Calu3 (cell line): ENCODE data around the gene SLC47A2. TPM values are rescaled to one million over a fixed set of nuclear protein-coding genes. Genes with fewer than 3 reads are reported as not detected.
A peak's percentile ranks its signal among the peaks of the same experiment; 100 is the strongest.

Source experiments
- BruUV-seq: library from RNA; stranded (reverse); fragments of 400-500 nt; replicated peaks from 2 replicates; lab custom pipeline; 2021; lab: Mats Ljungman, UMichigan
- CTCF ChIA-PET: fragments of 300-600 bp; sonication (Branson Sonifier 250); formaldehyde crosslinking; loops from one replicate; lab custom pipeline; 2022; ENCODE audit warnings: antibody characterized with exemption; lab: Charles Lee
- DNase-seq: peaks from one replicate; pipeline ENCODE4 v3.0.0; 2022
- H3K27ac Mint-ChIP-seq: one replicate; pipeline ENCODE4 v1.8.0; 2022; ENCODE audit warnings: mixed read lengths; ENCODE audit not compliant: unreplicated experiment
- H3K27me3 Mint-ChIP-seq: one replicate; pipeline ENCODE4 v1.8.0; 2022; ENCODE audit warnings: mixed read lengths; ENCODE audit not compliant: unreplicated experiment
- H3K36me3 Mint-ChIP-seq: one replicate; pipeline ENCODE4 v1.8.0; 2022; ENCODE audit warnings: mild to moderate bottlenecking, moderate library complexity, mixed read lengths; ENCODE audit not compliant: insufficient read depth, unreplicated experiment
- H3K4me1 Mint-ChIP-seq: one replicate; pipeline ENCODE4 v1.8.0; 2022; ENCODE audit warnings: mild to moderate bottlenecking, low read depth, mixed read lengths; ENCODE audit not compliant: unreplicated experiment
- H3K4me3 Mint-ChIP-seq: one replicate; pipeline ENCODE4 v1.8.0; 2022; ENCODE audit warnings: mild to moderate bottlenecking, low read depth, moderate library complexity, mixed read lengths; ENCODE audit not compliant: unreplicated experiment
- H3K9me3 Mint-ChIP-seq: one replicate; pipeline ENCODE4 v1.8.0; 2022; ENCODE audit warnings: low read depth, mixed read lengths; ENCODE audit not compliant: unreplicated experiment
- CTCF ChIP-seq: fragments of 200-600 bp; IDR thresholded peaks from one replicate; pipeline ENCODE4 v1.8.0; 2022; ENCODE audit warnings: antibody characterized with exemption; ENCODE audit not compliant: unreplicated experiment
- intact Hi-C: fragments of 100-400 bp; cut with micrococcal nuclease; formaldehyde crosslinking; loops from one replicate; pipeline ENCODE4 v1.10.0; 2022; ENCODE audit not compliant: unreplicated experiment
- total RNA-seq: library from RNA; stranded (reverse); gene quantifications from 2 replicates; pipeline ENCODE4 v1.2.3, GENCODE V29; 2022

SLC47A2 gene
- total RNA-seq, 1 experiment from 2014 or later, result not detected

- TF ChIP-seq CTCF, result no peak
- intact Hi-C loops, result no loop called here
- CTCF ChIA-PET, result no interaction called here
- no TSS peak for BruUV-seq
- no peak overlapping the region for H3K27ac Mint-ChIP-seq
- H3K36me3 Mint-ChIP-seq, result peaks cover 6% of the 10 kb centered on the region
- peaks cover 32% of the 10 kb centered on the region for H3K4me1 Mint-ChIP-seq
- no peaks in the 10 kb centered on the region for H3K9me3 Mint-ChIP-seq
- no peaks in the 10 kb centered on the region for H3K27me3 Mint-ChIP-seq
- H3K4me3 Mint-ChIP-seq, result peak overlapping the region; percentile 44
- DNase-seq, result no peak
Measured at GRCh38 chr17:19723964-19724363, 7.6 kb upstream of the SLC47A2 start.

GRCh38 chr17:19720631-19721426 is 4.4 kb upstream of the SLC47A2 start:
- no peak for TF ChIP-seq CTCF
- H3K27me3 Mint-ChIP-seq, result no peaks in the 10 kb centered on the region
- CTCF ChIA-PET, result interaction anchor here (0.7 kb wide), 1 partner anchor 143 kb away, joined by 4 read pairs; no protein-coding TSS in a partner anchor
- no peak overlapping the region for H3K4me3 Mint-ChIP-seq
- peaks cover 34% of the 10 kb centered on the region for H3K4me1 Mint-ChIP-seq
- H3K27ac Mint-ChIP-seq, result no peak overlapping the region
- DNase-seq, result no peak
- no peaks in the 10 kb centered on the region for H3K9me3 Mint-ChIP-seq
- peaks cover 6% of the 10 kb centered on the region for H3K36me3 Mint-ChIP-seq
- intact Hi-C loops, result no loop called here
- BruUV-seq, result no TSS peak

- no peaks in the 10 kb centered on the region for H3K27me3 Mint-ChIP-seq
- H3K4me3 Mint-ChIP-seq, result no peak overlapping the region
- H3K27ac Mint-ChIP-seq, result no peak overlapping the region
- no TSS peak for BruUV-seq
- no peak for DNase-seq
- CTCF ChIA-PET, result interaction anchor here (0.7 kb wide), 1 partner anchor 144 kb away, joined by 4 read pairs; no protein-coding TSS in a partner anchor
- TF ChIP-seq CTCF, result no peak
- no peaks in the 10 kb centered on the region for H3K9me3 Mint-ChIP-seq
- peaks cover 5% of the 10 kb centered on the region for H3K36me3 Mint-ChIP-seq
- intact Hi-C loops, result no loop called here
- peaks cover 28% of the 10 kb centered on the region for H3K4me1 Mint-ChIP-seq
Measured at GRCh38 chr17:19720210-19720475, 3.8 kb upstream of the SLC47A2 start.

GRCh38 chr17:19719355-19720209 is 3.2 kb upstream of the SLC47A2 start:
- no TSS peak for BruUV-seq
- Mint-ChIP-seq H3K4me3 (no peak overlapping the region), H3K27ac (no peak overlapping the region), H3K4me1 (peaks cover 25% of the 10 kb centered on the region), H3K27me3 (no peaks in the 10 kb centered on the region), H3K9me3 (no peaks in the 10 kb centered on the region), H3K36me3 (no peaks in the 10 kb centered on the region)
- no peak for DNase-seq
- no peak for TF ChIP-seq CTCF
- CTCF ChIA-PET, result interaction anchor here (0.7 kb wide), 1 partner anchor 145 kb away, joined by 4 read pairs; no protein-coding TSS in a partner anchor
- intact Hi-C loops, result no loop called here
